CD4-positive, alpha-beta T cell treated with Interleukin-4 for 1 hour (primary cell): ENCODE results near the gene INPP5A.

Source experiments
- DNase-seq, 2 donors: peaks; one replicate each; pipeline ENCODE4 v3.0.0-alpha.2; 2020 to 2022

The INPP5A gene

DNA sequence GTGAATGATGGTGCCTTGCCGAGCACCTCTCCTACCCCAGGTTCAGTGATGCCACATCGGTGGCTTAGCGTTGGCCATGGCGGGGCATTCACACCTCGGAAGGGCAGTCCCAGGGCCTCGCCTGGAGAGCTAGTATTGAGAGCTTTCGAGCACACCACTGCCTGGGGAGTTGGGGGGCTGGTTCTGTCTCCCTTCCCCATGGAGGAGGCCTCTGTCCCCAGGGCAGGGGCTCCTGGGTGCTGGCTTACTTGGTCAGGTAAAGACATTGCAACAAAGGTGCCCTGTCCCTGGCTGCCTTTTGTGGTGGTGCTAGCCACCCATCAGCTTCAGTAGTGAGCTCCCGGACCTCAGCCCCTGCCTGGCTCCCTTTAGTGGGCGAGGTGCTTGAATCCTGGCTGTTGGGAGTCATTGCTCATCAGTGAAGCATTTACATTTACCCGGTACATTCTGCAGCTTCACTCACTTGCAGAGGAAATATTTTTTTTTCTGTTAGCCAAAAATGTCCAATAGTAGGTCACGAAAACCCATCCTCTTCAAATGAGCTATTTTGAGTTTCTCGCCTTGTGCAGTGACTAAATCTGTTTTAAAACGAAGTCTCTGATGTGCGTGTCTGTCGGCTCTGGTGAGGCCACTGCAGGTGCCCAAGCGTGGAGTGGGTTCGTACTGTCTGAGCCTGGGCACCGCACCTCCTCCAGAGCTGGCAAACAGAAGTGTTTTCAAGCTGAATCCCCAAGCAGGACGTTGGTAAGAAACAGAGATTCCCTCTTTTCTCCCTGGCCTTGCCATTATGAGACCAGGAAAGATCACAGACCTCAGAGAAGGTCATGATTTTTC, 95.5 kb downstream of the INPP5A start:
- no peak for DNase-seq

DNA sequence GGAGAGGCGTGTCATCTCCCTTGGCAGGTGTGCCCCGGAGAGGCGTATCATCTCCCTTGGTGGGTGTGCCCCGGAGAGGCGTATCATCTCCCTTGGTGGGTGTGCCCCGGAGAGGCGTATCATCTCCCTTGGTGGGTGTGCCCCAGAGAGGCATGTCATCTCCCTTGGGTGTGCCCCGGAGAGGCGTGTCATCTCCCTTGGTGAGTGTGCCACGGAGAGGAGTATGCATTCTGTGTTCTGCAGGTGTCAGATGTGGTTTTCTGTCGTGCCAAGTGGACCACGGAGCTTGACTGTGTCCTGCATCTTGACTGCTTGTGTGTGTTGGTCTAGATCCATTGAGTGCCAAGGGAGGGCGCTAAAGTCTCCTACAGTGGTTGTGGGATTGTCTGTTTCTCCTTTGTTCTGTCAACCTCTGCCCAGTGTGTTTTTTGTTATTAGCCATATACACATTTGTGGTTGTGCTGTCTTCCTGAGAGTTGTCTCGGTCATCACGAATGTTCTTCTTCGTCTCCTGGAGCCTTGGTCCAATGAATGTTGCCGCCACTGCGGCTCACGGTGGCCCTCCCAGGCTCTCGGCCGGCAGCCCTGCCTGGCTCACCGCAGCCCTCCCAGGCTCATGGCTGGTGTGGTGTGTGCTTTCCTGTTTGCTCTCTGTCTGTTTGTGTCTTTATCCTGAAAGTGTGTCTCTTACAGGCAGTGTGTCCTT, 96.8 kb downstream of the INPP5A start:
- peak in 1 of 2 donors; percentile 34 for DNase-seq

DNA sequence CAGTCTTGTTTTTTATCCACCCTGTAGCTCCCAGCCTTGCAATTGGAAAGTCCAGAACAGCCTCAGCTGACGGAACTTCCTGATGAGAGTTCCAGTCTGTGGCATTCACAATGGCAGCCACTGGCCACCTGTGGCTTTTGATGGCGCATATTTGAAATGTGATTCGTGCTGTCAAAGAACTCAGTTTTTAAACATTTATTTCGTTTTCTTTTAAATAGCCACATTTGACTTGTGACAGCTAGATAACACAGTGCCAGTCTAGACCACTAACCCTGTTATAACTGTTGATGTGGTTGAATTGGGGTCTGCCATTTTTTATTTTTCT, 97.3 kb downstream of the INPP5A start:
- no peak for DNase-seq

DNA sequence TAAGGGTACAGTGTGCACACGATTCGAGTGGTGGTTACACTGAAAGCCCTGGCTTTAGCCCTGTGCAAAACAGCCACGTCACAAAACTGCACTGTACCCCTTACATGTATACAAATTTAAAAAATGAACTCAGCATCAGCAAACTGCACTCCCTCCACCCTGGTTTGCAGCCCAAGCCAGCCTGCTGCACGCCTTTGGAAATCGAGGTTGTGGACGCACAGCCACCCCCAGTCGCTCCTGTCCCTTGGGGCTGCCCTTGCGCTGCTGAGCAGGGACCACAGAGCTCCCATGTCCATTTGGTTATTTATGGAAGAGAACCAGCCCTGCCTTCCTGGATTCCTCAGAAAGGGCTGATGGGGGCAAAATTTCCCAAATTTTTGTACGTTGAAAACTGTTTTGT, 98.8 kb downstream of the INPP5A start:
- no peak for DNase-seq

DNA sequence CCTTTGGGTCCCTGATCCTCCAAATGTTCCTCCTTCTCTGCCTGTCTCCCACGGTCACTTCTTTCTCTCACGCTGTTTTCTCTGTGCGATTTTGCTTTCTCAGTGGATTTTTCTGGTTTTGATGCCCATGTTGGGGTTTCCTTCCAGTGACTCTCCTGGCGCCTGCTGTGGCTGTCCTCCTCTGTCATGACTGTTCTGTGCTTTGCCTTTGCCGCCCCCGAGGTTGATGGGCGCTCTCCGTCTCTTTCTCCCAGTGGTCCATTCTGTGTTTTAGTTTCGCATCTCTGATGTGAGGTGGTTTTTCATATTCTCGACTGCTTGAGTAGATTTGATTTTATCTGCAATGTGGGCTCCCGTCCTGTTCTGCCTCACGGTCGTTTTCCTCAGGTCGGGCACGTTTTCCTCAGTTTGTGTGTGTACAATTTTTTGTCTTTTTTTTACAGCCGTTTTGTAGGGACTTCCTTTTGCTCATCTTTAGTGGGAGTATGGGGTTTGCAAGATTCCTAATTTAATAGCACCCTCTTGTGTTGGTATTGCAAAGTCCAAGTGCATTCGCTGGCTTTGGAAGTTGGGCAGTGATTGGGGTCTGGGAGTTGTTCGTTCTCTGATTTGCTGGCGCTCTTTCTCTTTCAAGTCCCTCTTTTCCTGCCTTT, 100.0 kb downstream of the INPP5A start:
- peak; percentile 26 to 63 for DNase-seq

DNA sequence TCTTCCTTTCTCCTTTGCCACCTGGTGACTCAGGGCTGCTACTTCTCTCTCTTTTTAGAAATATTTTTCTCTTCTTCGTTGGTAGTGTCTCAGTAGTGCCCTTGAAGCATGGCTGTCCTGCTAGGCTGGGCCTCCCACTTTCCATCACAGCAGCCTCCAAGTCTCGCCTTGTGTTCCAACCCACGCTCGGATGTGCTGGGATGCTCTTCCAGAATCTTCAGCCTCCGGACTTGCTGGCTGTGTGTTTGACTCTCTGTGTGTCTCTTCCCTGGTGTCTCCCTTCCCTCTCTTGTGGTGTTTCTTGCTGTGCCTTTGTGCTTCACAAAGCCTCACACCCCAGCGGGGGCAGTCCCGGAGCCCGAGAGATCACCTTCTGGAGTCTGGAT, 100.5 kb downstream of the INPP5A start:
- no peak for DNase-seq

DNA sequence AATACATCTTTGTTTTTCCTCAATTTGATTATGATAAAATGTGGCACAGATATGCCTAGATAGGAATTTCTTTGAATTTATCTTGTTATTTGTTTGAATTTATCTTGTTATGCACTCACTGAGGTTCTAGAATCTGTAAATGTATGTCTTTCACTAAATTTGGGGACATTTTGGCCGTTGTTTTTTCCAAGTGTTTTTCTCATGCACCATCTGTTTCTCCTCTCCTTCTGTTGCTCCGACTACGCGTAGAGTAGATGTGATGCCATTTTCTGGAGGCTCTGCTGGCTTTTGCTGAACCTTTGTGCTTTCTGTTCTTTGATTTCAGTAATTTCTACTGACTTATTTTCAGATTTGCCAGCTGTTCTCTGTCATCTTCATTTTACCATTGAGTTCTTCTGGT, 101.9 kb downstream of the INPP5A start:
- no peak for DNase-seq

DNA sequence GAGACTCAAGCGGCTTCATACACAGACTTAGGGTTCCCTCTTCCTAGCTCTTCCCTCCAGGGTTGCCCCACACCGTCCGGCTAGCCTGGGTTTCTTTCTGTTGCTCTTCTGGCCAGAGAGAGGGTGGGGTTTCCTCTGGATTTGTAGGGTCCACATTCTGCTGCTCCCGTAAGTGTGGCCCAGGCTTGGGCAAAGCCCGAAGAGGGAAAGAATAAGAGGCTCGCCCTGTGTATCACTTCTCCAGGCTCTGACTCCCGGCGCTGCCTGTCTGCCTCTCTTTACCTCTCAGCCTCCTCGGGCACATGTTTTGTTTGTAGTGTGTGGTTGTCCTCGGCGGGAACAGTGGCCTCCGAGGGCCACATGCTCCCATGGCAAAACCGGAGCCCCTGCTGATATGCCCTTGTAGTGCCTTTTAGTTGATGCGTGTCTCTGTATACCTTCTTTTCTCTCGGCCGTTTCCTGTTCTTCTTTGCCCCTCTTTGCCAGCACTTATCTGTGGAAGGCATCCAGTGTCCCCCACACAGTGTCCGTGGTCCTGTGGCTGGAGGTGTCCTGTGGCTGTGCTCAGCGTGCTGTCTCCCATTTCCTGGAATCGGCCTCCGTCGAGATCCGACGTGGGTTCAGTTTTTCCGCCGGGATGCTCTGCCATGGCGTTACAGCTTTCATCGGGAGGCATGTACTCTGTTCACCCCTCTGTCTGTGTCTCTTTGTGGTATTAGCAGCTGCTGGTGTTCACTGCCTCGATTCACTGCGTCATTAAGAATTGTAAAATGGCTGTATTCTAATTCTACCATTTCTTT, 102.9 kb downstream of the INPP5A start:
- no peak for DNase-seq

DNA sequence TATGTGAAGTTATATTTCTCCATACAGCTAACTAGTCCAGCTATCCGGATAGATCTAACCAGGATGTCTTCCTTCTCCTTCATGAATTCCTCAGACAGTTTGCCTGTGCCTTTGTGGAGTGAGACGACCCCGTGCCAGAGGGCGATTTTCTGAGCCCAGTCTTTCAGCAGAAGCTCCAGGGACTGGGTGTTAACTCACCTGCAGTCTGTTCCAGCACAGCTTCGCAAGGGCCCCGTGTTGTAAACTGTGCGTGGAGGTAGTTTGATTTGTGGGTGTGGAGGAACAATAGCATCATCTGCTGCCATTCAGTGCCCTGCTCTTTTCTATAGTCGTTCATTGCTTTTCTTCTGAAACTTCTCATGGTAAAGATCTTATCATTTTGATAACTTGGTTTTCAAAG, 103.8 kb downstream of the INPP5A start:
- no peak for DNase-seq

DNA sequence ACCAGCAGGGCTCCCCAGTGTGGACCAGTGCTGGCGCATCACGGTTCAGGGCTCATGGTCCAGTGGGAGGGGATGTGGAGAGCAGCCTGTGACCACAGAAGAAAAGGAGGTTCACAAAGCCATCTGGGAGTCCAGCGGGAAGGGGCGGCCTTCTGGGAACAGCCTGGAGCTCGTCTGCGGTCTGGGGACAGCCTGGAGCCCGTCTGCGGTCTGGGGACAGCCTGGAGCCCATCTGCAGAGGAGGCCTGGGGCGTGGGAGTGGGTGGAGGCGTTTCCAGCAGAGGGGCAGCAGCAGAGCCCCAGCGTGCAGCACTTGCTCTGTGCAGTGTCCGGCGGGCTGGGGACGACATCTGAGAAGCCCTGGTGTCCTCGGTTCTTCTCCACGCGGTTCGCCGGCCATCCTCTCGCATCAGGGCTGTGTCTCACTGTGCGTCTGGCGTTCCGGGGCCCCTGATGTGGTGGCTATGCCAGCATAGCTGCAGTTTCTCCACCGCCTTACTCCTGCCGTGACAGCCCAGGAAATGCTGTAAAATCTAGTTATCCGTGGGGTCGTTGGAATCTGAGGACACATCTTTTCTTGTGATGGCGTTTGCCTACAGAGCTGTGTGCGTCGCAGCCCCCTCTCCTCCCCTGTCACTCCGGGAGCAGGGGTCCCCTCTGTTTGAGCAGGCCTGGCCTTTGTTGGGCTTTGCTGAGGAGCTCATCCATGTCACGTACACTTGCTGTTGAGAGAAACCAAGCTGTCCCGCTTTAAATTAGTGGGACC, 104.6 kb downstream of the INPP5A start:
- DNase-seq, result no peak

DNA sequence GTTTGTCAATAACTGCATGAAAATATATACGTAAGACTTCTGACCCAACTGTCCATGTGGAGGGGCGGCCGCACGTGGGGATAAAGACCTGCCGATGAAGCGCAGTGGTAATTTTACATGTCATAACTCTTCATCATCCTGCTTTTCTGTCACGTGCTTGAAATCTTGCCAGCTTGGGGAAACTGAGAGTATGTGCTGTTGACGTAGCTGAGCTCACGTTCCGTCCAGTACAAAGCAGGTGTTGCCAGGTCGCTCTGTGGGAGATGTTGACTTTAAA, 105.1 kb downstream of the INPP5A start:
- no peak for DNase-seq

DNA sequence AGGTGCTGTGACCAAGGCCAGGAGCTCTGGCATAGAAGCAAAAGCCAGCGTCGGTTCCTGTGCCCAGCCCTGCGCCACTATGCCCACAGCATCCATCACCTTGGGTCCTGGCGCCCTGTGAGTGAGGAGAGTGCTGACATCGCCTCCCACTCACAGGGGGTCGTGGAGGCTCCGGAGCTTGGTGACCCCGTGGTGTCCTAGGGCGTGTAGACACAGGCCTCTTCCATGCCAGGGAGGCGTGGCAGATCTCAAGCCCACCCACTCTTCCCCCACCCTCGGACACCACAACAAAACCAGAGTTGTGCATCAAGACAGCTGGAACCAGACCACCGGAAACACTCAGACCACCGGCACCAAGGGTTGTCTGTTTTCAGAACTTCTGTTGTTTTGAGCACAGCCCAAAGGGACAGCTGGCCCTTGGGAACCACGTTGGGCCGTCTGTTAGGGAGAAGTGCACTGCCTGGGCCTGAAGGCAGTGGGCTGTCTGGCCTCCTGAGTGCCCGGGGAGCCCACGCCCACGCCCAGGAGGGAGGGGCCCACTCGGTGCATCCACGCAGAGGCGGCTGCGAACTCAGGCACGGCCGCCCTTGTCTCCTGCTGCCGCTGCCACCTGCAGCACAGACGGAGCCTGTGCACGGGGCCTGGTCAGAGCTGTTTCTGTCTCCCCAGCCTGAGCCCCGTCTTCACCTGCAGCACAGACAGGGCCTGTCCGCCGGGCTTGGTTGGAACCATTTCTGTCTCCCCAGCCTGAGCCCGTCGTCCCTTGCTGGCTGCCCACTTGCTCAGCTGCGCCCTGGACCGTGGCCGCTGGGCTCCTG, 106.3 kb downstream of the INPP5A start:
- DNase-seq, result no peak

DNA sequence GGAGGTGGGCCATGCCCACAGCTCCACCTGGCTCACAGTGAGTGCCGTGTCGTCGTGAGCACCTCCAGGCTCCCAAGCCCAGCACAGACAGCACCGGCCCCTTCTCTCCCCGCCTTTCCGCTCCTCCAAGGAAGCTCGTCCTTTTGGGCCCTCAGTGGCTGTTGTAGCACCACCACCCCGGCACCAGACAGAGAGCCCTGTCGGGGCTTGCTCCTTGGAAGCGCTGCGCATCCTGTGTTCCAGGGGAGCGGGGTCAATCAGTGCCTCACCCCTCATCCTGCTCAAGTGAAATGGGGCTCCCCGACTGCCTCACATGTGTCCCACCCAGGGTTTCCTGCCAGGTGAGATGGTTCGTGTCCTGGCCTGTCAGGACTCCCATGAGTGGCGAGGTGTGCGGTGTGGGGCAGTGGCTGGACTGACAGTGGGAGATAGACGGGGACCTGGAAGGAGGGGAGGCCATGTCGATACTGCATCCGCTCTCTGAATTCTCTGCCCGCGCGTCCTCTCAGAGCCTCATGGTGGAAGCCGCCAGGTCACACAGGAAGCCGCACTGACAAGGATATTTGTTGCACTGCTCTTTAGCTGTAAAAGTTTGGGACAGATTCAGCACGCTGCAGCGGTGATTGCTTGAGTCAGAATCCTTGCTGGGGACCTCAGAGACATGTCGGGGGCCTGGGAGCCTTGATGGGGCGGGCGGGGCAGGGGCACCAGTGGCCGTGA, 107.1 kb downstream of the INPP5A start:
- DNase-seq, result no peak

DNA sequence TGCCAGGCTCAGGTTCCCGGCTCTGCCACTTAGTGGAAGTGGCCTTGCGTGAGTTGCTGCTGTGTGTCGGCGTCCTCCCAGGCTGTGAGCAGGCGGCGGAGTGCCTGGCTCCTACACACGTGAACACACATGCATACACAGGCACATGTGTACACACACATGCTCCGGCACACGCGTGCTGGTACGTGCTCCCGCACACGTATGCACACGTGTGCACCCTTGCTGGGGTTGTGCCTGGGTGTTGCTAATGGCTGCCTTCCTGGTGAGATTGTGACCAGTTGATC, 107.6 kb downstream of the INPP5A start:
- DNase-seq, result no peak

DNA sequence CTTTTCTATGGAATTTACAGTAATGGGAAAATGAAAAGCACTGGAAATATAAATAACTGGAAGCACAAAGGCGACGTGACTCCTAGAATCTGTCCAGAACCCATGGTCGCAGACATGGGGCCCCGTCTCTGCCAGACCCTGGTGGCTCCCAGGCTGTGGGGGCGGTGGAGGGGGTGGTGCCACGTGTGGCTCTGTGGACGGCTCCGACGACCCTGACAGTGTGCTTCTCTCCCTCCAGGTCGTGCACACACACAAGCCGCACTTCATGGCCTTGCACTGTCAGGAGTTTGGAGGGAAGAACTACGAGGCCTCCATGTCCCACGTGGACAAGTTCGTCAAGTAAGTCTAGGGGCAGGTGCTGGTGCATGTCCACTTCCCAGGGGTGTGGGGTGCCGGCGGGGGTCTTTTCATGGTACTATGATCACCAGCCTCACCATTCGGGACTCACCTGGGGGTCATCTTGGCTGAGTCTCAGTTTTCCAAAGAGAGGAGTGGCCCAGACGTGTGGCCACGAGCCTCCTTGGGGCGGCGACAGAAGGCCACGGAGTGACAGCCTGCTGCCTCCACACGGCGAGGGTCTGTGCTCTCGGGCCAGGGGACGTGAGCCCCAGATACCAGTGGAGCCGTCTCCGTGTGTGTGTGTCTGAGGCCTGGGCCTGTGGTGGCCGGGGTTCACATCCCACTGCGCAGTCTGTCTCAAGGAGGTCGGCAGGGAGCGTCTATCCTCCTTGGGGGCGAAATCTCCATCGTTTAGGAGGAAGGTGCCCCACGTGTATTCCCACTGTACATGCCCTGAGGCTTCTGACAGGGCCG, 108.2 kb downstream of the INPP5A start:
- DNase-seq, result no peak

DNA sequence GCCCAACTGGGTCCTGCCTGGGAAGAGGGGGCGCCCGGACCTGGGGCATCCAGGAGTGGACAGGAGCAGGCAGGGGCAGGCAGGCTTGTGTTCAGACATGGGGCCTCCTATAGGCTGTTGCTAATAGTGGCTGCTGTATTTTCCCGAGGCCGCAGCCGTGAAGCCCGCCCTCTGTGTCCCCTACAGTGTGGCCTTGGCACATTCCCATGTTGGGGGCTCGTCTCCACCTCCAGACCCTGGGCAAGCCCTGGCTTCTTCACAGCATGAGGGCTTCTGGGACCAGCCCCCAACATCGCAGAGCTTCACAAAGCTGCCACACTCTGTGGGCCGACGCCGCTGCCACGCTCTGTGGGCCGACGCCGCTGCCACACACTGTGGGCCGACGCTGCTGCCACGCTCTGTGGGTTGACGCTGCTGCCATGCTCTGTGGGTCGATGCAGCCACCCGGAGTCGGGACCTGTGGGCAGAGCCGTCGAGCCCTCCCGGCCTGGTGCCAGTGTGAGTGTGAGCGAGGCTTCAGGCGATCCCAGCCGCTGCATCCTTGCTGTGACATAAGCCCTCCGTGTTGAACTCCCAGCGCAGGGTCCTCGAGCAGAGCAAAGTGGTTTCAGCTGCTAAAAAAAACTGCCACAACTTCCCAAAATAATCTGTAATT, 109.0 kb downstream of the INPP5A start:
- DNase-seq, result no peak

DNA sequence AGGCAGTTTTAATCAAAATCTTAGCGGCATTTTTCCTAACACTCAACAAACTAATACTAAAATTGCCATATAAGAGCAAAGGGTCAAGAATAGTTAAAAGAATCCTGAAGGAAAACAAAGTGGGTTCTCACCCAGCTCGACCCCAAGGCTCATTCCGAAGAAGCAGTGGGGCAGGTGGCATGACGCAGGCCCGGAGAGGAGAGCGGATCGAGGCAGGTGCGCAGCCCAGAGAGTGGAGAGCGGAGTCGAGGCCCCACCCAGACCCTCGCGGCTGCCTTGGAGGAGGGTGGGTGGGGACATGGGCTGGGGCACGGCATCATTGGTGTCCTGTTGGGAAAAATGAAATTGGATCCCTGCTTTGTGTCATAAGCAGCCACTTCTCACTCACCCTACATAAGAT, 109.8 kb downstream of the INPP5A start:
- no peak for DNase-seq

DNA sequence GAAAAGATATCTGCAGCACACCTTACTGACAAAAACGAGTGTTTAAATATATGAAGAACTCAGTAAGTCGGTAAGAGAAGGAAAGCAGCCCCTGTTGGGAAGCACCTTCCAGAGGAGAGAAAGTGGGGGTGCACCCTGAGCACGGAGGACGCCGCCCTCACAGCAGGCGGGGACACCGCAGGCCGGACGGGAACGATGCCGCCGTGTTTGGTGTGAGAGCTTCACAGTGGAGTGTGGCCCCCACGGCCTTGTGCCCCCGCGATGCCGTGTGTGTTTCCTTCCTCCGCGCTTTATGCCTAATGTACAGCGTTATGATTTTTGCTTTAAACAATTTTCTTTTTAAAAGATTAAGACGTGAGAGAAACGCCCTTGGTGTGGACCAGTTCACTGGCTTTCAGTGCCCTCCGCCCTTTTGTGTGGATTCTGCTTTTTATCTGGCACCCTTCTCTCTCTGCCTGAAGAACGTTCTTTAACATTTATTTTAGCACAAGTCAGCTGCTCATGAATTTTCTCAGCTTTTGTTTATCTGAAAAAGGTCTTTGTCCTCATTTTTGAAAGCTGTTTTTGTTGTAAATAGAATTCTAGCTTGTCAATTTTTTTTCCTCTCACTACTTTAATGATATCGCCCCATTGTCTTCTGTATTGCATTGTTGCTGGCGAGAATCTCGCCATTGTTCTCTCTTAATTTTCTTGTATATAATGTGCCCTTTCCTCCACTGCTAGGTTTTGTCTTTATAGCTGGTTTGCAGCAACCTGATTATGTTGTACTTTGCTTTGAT, 110.7 kb downstream of the INPP5A start:
- DNase-seq, result no peak

DNA sequence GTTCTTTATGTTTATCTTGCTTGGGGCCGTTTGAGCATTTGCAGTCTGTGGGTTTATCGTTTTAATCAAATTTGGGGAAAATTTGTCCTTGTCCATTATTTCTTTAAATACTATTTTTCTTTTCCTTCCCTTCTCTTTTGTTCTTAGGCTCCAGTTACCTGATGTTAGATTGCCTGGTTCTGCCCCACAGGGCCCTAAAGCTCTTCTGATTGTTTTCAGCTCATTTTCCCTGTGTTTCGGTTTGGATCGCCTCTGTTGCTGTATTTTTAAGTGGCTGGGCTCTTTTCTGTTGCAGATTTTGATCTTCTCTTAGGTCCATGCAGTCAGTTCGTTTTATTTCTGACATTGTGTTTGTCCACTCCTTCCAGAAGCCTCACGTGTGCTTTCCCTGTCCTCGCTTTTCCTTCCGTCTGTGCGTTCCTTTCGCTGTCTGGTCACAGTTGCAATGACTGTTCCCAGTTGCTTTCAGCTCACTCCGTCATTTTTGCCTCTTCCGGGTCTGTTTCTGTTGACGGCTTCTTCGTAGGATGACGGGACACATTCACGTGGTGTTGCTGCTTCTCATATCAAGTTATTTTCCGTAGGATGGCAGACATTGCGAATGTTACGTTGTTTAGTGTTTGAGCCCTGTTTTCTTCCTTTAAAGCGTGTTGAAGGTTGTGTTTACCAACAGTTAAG, 111.4 kb downstream of the INPP5A start:
- no peak for DNase-seq
